Erythroblast (primary cell): ENCODE data around the gene GFRA1.

Experiments
- GATA1 ChIP-seq: IDR thresholded peaks from 2 replicates; pipeline ENCODE4 v1.6.1; 2011; ENCODE audit warnings: low read depth, mild to moderate bottlenecking, control low read depth, low read length, moderate library complexity
- POLR2A ChIP-seq: IDR thresholded peaks from 2 replicates; pipeline ENCODE4 v1.6.1; 2011; ENCODE audit warnings: mild to moderate bottlenecking, low read length

DNA sequence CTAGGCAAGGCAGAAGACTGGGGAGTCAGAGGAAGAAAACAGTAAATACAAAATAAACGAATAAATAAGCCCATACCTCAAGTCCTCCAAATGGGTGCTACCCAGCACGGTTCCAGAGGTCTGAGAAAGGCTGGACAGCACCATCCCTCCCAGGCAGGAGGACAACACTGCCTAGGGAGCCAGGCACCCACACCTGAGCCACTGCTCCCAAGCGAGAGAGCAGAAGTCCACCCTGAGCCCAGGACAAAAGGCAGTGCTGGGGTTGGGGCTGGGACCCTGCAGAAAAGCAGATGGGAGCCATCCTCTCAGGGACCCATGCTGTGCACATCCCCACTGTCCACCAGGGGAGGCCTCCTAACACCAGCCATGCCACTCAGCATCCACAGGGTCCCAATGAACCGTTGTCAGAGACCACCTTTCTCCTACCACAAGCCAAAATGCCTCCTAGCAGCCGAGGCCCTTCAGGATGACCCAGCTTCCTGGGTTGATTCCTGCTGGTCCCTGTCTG is 16.2 kb downstream of the GFRA1 start:
- TF ChIP-seq POLR2A (no peak), GATA1 (no peak)
